ENCODE data around the gene NMUR2.

GRCh38 chr5:152389208-152389849 lies 15.8 kb downstream of the NMUR2 start:
- TF ChIP-seq CTCF (IDR thresholded peaks at IDR 0.05) (no peak), POLR2A (IDR thresholded peaks at IDR 0.05) (no peak)

Measured in heart left ventricle (tissue), 13 donors.